GM23248 (cell line): ENCODE data around the gene CSRP1. TPM values are rescaled to one million over a fixed set of nuclear protein-coding genes. Genes with fewer than 3 reads are reported as not detected.

Source experiments
- DNase-seq: peaks from one replicate; pipeline ENCODE4 v3.0.0-alpha.2; 2015
- H2AFZ ChIP-seq: fragments of 200-600 bp; sonication (generic); 2 replicates; pipeline ENCODE4 v1.6.1; 2016; ENCODE audit warnings: antibody characterized with exemption
- H3F3A ChIP-seq: fragments of 200-600 bp; sonication (generic); 2 replicates; pipeline ENCODE4 v1.6.1; 2016; ENCODE audit warnings: mild to moderate bottlenecking, antibody characterized with exemption, mixed run types; ENCODE audit not compliant: insufficient read depth
- H3K27ac ChIP-seq: fragments of 200-600 bp; sonication (generic); 2 replicates; pipeline ENCODE4 v1.5.1; 2016; ENCODE audit warnings: mild to moderate bottlenecking
- H3K27me3 ChIP-seq: fragments of 200-600 bp; sonication (generic); replicated peaks from 2 replicates; pipeline ENCODE4 v1.6.1; 2016; ENCODE audit warnings: mild to moderate bottlenecking; ENCODE audit not compliant: insufficient read depth
- H3K36me3 ChIP-seq: fragments of 200-600 bp; sonication (generic); 2 replicates; pipeline ENCODE4 v1.6.1; 2016; ENCODE audit warnings: low read depth, mild to moderate bottlenecking
- H3K4me1 ChIP-seq: fragments of 200-600 bp; sonication (generic); 2 replicates; pipeline ENCODE4 v1.6.1; 2016; ENCODE audit warnings: mild to moderate bottlenecking; ENCODE audit not compliant: insufficient read depth
- H3K4me2 ChIP-seq: fragments of 200-600 bp; sonication (generic); one replicate; pipeline ENCODE4 v1.6.1; 2016; ENCODE audit warnings: mild to moderate bottlenecking; ENCODE audit not compliant: unreplicated experiment
- H3K4me3 ChIP-seq: fragments of 200-600 bp; sonication (generic); 2 replicates; pipeline ENCODE4 v1.5.1; 2016; ENCODE audit warnings: mild to moderate bottlenecking
- H3K79me2 ChIP-seq: fragments of 200-600 bp; sonication (generic); 2 replicates; pipeline ENCODE4 v1.6.1; 2016; ENCODE audit warnings: mild to moderate bottlenecking; ENCODE audit not compliant: insufficient read depth
- H3K9ac ChIP-seq: fragments of 200-600 bp; sonication (generic); 2 replicates; pipeline ENCODE4 v1.6.1; 2016; ENCODE audit warnings: mild to moderate bottlenecking
- H3K9me2 ChIP-seq: fragments of 200-600 bp; sonication (generic); 2 replicates; pipeline ENCODE4 v1.6.1; 2016; ENCODE audit warnings: mixed run types, mild to moderate bottlenecking, moderate library complexity; ENCODE audit not compliant: insufficient read depth
- H3K9me3 ChIP-seq: fragments of 200-600 bp; sonication (generic); one replicate; pipeline ENCODE4 v1.6.1; 2017; ENCODE audit warnings: low read depth
- H4K20me1 ChIP-seq: fragments of 200-600 bp; sonication (generic); 2 replicates; pipeline ENCODE4 v1.6.0; 2016; ENCODE audit not compliant: insufficient read depth
- EZH2 ChIP-seq: fragments of 200-600 bp; sonication (generic); IDR thresholded peaks from 2 replicates; pipeline ENCODE4 v1.6.1; 2018; ENCODE audit warnings: antibody characterized with exemption, mild to moderate bottlenecking; ENCODE audit not compliant: insufficient read depth, poor library complexity, severe bottlenecking
- EZH2phosphoT487 ChIP-seq: fragments of 200-600 bp; sonication (generic); IDR thresholded peaks from 2 replicates; pipeline ENCODE4 v1.6.1; 2018; ENCODE audit warnings: antibody characterized with exemption, moderate library complexity, mild to moderate bottlenecking, low read depth; ENCODE audit not compliant: insufficient read depth
- WGBS, 2 experiments: methylation state at CpG; one replicate each; pipeline ENCODE4 v1.1.6; 2015 to 2017; ENCODE audit warnings: low lambda C conversion rate in 2 of 2, low coverage in 1 of 2; ENCODE audit errors: missing lambda C conversion rate in 2 of 2; 5-methylcytosine and 5-hydroxymethylcytosine counted together
- in situ Hi-C: fragments of 300-500 bp; cut with MboI; formaldehyde crosslinking; loops from 2 replicates; pipeline ENCODE4 v1.15.0; 2020
- polyA plus RNA-seq: library from polyadenylated mRNA; unstranded; fragments of >200 nt; fragmentation: Nextera tagmentation; extraction: Ambion mirVana; gene quantifications from 2 replicates; pipeline ENCODE4 v1.2.1, GENCODE V29; 2016
- total RNA-seq: library from RNA; depleted of rRNA; stranded (reverse); fragments of >200 nt; shearing (Covaris generic); gene quantifications from 2 replicates; pipeline ENCODE4 v1.2.3, GENCODE V29; 2014

Gene CSRP1
- total and polyA plus RNA-seq, 2 experiments from 2014 or later, result 510 to 1,160 TPM

GRCh38 chr1:201498621-201499020 is 8.3 kb downstream of the CSRP1 start:
- Histone ChIP-seq H4K20me1 (no peaks in the 10 kb centered on the region), H3K27ac (no peak overlapping the region), H3K4me3 (no peak overlapping the region), H3K9me2 (no peaks in the 10 kb centered on the region), H3K79me2 (peaks cover 97% of the 10 kb centered on the region), H3K9me3 (no peaks in the 10 kb centered on the region), H3F3A (peaks cover 51% of the 10 kb centered on the region), H3K4me2 (no peak overlapping the region), H2AFZ (no peak overlapping the region), H3K27me3 (no peaks in the 10 kb centered on the region), H3K9ac (no peak overlapping the region), H3K36me3 (peaks cover 25% of the 10 kb centered on the region), H3K4me1 (peaks cover 62% of the 10 kb centered on the region)
- WGBS, 2 experiments, result 96 to 98% methylated on average over 8 of the region's 8 CpGs
- DNase-seq, result peak; percentile 15
- in situ Hi-C loops, result no loop called here
- TF ChIP-seq EZH2phosphoT487 (no peak), EZH2 (no peak)

- H3K27ac ChIP-seq, result no peak overlapping the region
- H3K4me1 ChIP-seq, result peaks cover 58% of the 10 kb centered on the region
- in situ Hi-C loops, result no loop called here
- H3K4me2 ChIP-seq, result no peak overlapping the region
- no peak overlapping the region for H2AFZ ChIP-seq
- H3F3A ChIP-seq, result peaks cover 47% of the 10 kb centered on the region
- H3K27me3 ChIP-seq, result no peaks in the 10 kb centered on the region
- H3K79me2 ChIP-seq, result peaks cover 100% of the 10 kb centered on the region
- no peak overlapping the region for H3K4me3 ChIP-seq
- H3K9me2 ChIP-seq, result no peaks in the 10 kb centered on the region
- TF ChIP-seq EZH2, result no peak
- no peak for TF ChIP-seq EZH2phosphoT487
- 96 to 97% methylated on average over 16 of the region's 16 CpGs for WGBS, 2 experiments
- H4K20me1 ChIP-seq, result no peaks in the 10 kb centered on the region
- peaks cover 31% of the 10 kb centered on the region for H3K36me3 ChIP-seq
- no peak overlapping the region for H3K9ac ChIP-seq
- H3K9me3 ChIP-seq, result no peaks in the 10 kb centered on the region
- peak; percentile 5 for DNase-seq
Observed at GRCh38 chr1:201497935-201498509, 8.9 kb downstream of the CSRP1 start.

GRCh38 chr1:201496296-201496690 is 10.6 kb downstream of the CSRP1 start:
- H3K9me3 ChIP-seq, result no peaks in the 10 kb centered on the region
- H3K4me3 ChIP-seq, result no peak overlapping the region
- peaks cover 40% of the 10 kb centered on the region for H3K36me3 ChIP-seq
- peaks cover 46% of the 10 kb centered on the region for H3F3A ChIP-seq
- DNase-seq, result no peak
- no peaks in the 10 kb centered on the region for H3K27me3 ChIP-seq
- in situ Hi-C loops, result no loop called here
- H3K4me1 ChIP-seq, result peaks cover 52% of the 10 kb centered on the region
- peak overlapping the region; percentile 53 for H3K4me2 ChIP-seq
- H3K9me2 ChIP-seq, result no peaks in the 10 kb centered on the region
- TF ChIP-seq EZH2phosphoT487 (no peak), EZH2 (no peak)
- 44 to 58% methylated on average over 8 of the region's 8 CpGs for WGBS, 2 experiments
- peak overlapping the region; percentile 58 for H3K27ac ChIP-seq
- no peak overlapping the region for H2AFZ ChIP-seq
- H3K9ac ChIP-seq, result peak overlapping the region; percentile 49
- peaks cover 100% of the 10 kb centered on the region for H3K79me2 ChIP-seq
- no peaks in the 10 kb centered on the region for H4K20me1 ChIP-seq

GRCh38 chr1:201495551-201496295 is 11.2 kb downstream of the CSRP1 start:
- Histone ChIP-seq H3K36me3 (peaks cover 40% of the 10 kb centered on the region), H3F3A (peaks cover 49% of the 10 kb centered on the region), H2AFZ (no peak overlapping the region), H3K9me2 (no peaks in the 10 kb centered on the region), H3K27me3 (no peaks in the 10 kb centered on the region), H3K4me2 (peak overlapping the region; percentile 53), H3K4me3 (peak overlapping the region; percentile 16), H3K9me3 (no peaks in the 10 kb centered on the region), H3K9ac (peak overlapping the region; percentile 49), H3K4me1 (peaks cover 50% of the 10 kb centered on the region), H4K20me1 (no peaks in the 10 kb centered on the region), H3K79me2 (peaks cover 98% of the 10 kb centered on the region), H3K27ac (peak overlapping the region; percentile 58)
- in situ Hi-C loops, result no loop called here
- TF ChIP-seq EZH2, result no peak
- TF ChIP-seq EZH2phosphoT487, result no peak
- 25 to 34% methylated on average over 11 of the region's 11 CpGs for WGBS, 2 experiments
- peak; percentile 58 for DNase-seq
